Loucy (cell line): Measurements from ENCODE around the gene MAP9.

Experiments used
- CTCF ChIP-seq: fragments of 200-600 bp; sonication (generic); conservative IDR thresholded peaks from 2 replicates; pipeline ENCODE4 v1.5.1; 2014; ENCODE audit warnings: mild to moderate bottlenecking, antibody characterized with exemption, low read length
- EZH2phosphoT487 ChIP-seq: fragments of 200-600 bp; IDR thresholded peaks from 2 replicates; pipeline ENCODE4 v1.6.1; 2018; ENCODE audit warnings: antibody characterized with exemption, mild to moderate bottlenecking, moderate library complexity, borderline replicate concordance

GRCh38 chr4:155339999-155340398, 36.8 kb downstream of the MAP9 start:
- TF ChIP-seq CTCF, result no peak
- no peak for TF ChIP-seq EZH2phosphoT487
